Suprapubic skin (tissue), 4 donors: ENCODE data around the gene OR4B1. TPM values are rescaled to one million over a fixed set of nuclear protein-coding genes. Genes with fewer than 3 reads are reported as not detected.

Source experiments
- DNase-seq, 2 donors: peaks; one replicate each; pipeline ENCODE4 v3.0.0-alpha.2; 2019; ENCODE audit warnings: low spot score in 2 of 2
- H3K27ac ChIP-seq: fragments of 200-600 bp; sonication (generic); one replicate; pipeline ENCODE4 v1.5.1; 2019
- H3K27me3 ChIP-seq: fragments of 200-600 bp; sonication (generic); one replicate; pipeline ENCODE4 v1.5.1; 2019
- H3K36me3 ChIP-seq: fragments of 200-600 bp; sonication (generic); one replicate; pipeline ENCODE4 v1.5.1; 2019
- H3K4me1 ChIP-seq: fragments of 200-600 bp; sonication (generic); one replicate; pipeline ENCODE4 v1.5.1; 2019
- H3K4me3 ChIP-seq: fragments of 200-600 bp; sonication (generic); one replicate; pipeline ENCODE4 v1.5.1; 2019; ENCODE audit warnings: mild to moderate bottlenecking
- H3K9me3 ChIP-seq: fragments of 200-600 bp; sonication (generic); one replicate; pipeline ENCODE4 v1.5.1; 2019
- EP300 ChIP-seq: sonication (generic); formaldehyde crosslinking; IDR thresholded peaks from one replicate; pipeline ENCODE4 v1.6.1; 2017; ENCODE audit warnings: antibody characterized with exemption
- POLR2A ChIP-seq, 2 donors: fragments of 450-650 bp; IDR thresholded peaks; one replicate each; pipeline ENCODE4 v1.6.1; 2017; ENCODE audit warnings: antibody characterized with exemption in 2 of 2, mild to moderate bottlenecking in 2 of 2, moderate library complexity in 2 of 2
- POLR2AphosphoS5 ChIP-seq, 3 donors: sonication (generic); formaldehyde crosslinking; IDR thresholded peaks; one replicate each; pipeline ENCODE4 v1.6.1; 2017; ENCODE audit warnings: antibody characterized with exemption in 3 of 3
- WGBS: methylation state at CpG from one replicate; pipeline ENCODE4 v1.1.5; 2018; 5-methylcytosine and 5-hydroxymethylcytosine counted together
- total RNA-seq, 4 donors: library from RNA; depleted of rRNA; stranded (reverse); fragments of >200 nt; gene quantifications; one replicate each; pipeline ENCODE4 v1.1.0, GENCODE V29; 2016
- TF ChIP-seq, protein P1 (sequence below), 2 donors: fragments of 200-600 bp in 1 of 2; fragments of 450-650 bp in 1 of 2; sonication (generic) in 1 of 2; IDR thresholded peaks; one replicate each; pipeline ENCODE4 v1.5.1; 2016 to 2019; ENCODE audit warnings: antibody characterized with exemption in 2 of 2, mild to moderate bottlenecking in 1 of 2, moderate library complexity in 1 of 2

OR4B1 gene, protein sequence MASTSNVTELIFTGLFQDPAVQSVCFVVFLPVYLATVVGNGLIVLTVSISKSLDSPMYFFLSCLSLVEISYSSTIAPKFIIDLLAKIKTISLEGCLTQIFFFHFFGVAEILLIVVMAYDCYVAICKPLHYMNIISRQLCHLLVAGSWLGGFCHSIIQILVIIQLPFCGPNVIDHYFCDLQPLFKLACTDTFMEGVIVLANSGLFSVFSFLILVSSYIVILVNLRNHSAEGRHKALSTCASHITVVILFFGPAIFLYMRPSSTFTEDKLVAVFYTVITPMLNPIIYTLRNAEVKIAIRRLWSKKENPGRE
- total RNA-seq: not detected

DNA sequence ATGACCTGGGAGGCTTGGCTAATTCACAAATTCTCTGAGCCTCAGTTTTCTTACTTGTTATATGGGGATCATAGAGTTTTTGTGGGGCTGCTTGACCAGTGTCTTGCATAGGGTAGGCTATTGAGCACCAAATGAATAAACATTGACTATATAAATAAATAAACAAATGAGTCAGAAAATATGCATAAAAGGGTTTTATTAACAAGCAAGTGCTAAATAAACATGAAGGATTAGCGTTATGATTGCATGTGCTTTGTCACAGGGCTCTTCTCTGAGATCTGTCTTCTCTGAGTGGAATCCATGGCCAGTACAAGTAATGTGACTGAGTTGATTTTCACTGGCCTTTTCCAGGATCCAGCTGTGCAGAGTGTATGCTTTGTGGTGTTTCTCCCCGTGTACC, at the start of gene OR4B1:
TSS of gene OR4B1 (plus strand) at position 301 of the 400 bp plus-strand sequence. CDS start at position 301, 0 bp downstream.
- WGBS: 82% methylated on average over 2 of the region's 2 CpGs
- TF ChIP-seq POLR2A (IDR thresholded peaks at IDR 0.05) (no peak), POLR2AphosphoS5 (IDR thresholded peaks at IDR 0.05) (no peak), EP300 (no peak)
- TF ChIP-seq, protein P1, sequence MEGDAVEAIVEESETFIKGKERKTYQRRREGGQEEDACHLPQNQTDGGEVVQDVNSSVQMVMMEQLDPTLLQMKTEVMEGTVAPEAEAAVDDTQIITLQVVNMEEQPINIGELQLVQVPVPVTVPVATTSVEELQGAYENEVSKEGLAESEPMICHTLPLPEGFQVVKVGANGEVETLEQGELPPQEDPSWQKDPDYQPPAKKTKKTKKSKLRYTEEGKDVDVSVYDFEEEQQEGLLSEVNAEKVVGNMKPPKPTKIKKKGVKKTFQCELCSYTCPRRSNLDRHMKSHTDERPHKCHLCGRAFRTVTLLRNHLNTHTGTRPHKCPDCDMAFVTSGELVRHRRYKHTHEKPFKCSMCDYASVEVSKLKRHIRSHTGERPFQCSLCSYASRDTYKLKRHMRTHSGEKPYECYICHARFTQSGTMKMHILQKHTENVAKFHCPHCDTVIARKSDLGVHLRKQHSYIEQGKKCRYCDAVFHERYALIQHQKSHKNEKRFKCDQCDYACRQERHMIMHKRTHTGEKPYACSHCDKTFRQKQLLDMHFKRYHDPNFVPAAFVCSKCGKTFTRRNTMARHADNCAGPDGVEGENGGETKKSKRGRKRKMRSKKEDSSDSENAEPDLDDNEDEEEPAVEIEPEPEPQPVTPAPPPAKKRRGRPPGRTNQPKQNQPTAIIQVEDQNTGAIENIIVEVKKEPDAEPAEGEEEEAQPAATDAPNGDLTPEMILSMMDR (IDR thresholded peaks at IDR 0.05): no peak

DNA sequence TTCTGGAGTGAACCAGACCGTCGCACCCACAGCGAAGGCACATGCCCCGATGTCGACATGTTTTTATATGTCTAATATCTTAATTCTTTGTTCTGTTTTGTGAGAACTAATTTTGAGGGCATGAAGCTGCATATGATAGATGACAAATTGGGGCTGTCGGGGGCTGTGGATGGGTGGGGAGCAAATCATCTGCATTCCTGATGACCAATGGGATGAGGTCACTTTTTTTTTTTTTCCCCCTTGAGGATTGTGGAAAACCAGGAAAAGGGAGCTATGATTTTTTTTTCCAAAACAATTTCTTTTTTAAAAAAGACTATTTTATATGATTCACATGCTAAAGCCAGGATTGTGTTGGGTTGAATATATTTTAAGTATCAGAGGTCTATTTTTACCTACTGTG, 49.2 kb upstream of the OR4B1 start:
- H3K27ac ChIP-seq: no peak overlapping the region
- H3K4me3 ChIP-seq: no peak overlapping the region
- DNase-seq: no peak
- 91% methylated on average over 6 of the region's 6 CpGs for WGBS
- H3K36me3 ChIP-seq: peaks cover 5% of the 10 kb centered on the region
- no peaks in the 10 kb centered on the region for H3K27me3 ChIP-seq
- no peaks in the 10 kb centered on the region for H3K9me3 ChIP-seq
- TF ChIP-seq POLR2A (IDR thresholded peaks at IDR 0.05) (no peak), POLR2AphosphoS5 (IDR thresholded peaks at IDR 0.05) (no peak), EP300 (no peak)
- TF ChIP-seq, protein P1 (IDR thresholded peaks at IDR 0.05): no peak
- peaks cover 5% of the 10 kb centered on the region for H3K4me1 ChIP-seq

More for the DNA sequence above, at the start of gene OR4B1:
- Histone ChIP-seq H3K27ac (no peak within 1 kb of the TSS), H3K9me3 (no peaks in the 10 kb centered on the region), H3K27me3 (no peaks in the 10 kb centered on the region), H3K4me1 (no peaks in the 10 kb centered on the region), H3K4me3 (no peak within 1 kb of the TSS), H3K36me3 (no peaks in the 10 kb centered on the region)
- DNase-seq: no peak

DNA sequence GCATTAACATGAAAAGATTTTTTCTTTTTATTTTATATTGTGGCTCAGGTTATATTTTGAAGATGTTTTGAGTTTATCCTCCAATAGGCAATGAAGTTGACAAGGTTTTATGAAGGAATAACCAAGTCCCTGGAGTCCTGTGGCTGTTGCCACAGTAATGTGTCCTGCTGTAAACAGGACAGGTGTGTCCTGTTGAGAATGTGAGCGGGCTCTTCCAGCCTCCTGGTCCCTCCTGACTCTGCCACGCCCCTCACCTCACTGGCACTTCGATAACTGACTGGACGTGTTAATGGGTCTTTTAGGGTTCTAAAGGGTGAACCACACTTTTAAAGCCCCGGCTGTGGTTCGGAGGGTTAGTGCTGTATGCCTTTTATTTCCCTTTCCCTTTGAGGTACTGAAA, 47.8 kb upstream of the OR4B1 start:
- Histone ChIP-seq H3K4me1 (peaks cover 5% of the 10 kb centered on the region), H3K4me3 (no peak overlapping the region)
- 93% methylated on average over 6 of the region's 6 CpGs for WGBS

DNA sequence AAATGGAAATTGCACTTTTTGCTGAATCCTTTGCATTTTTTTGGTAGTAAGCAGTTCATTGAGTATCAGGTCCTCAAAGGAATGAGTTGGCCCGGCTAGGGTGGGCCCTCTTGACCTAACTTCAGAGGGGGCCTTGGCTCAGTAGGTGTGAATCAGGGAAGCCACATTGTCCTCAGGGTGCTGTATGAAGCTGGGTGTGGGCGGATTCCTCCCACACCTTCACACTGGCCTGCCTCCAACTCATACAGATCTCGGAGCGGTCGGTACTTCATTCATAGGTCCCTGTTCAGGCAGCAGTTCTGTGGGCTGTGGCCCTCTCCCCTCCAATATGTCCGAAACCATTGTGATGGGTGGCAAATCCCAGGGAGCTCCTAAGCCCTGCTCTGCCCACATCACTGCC, 47.4 kb upstream of the OR4B1 start:
- H3K9me3 ChIP-seq: no peaks in the 10 kb centered on the region
- H3K36me3 ChIP-seq: peaks cover 2% of the 10 kb centered on the region
- H3K27ac ChIP-seq: no peak overlapping the region
- TF ChIP-seq, protein P1 (IDR thresholded peaks at IDR 0.05): no peak
- TF ChIP-seq EP300 (no peak), POLR2A (IDR thresholded peaks at IDR 0.05) (no peak), POLR2AphosphoS5 (IDR thresholded peaks at IDR 0.05) (no peak)
- H3K4me1 ChIP-seq: peaks cover 5% of the 10 kb centered on the region
- no peak overlapping the region for H3K4me3 ChIP-seq
- WGBS: 63% methylated on average over 6 of the region's 6 CpGs
- H3K27me3 ChIP-seq: no peaks in the 10 kb centered on the region
- DNase-seq: no peak

More for the DNA sequence above, 47.8 kb upstream of the OR4B1 start:
- no peak overlapping the region for H3K27ac ChIP-seq
- no peaks in the 10 kb centered on the region for H3K27me3 ChIP-seq
- peaks cover 5% of the 10 kb centered on the region for H3K36me3 ChIP-seq
- DNase-seq: no peak
- no peak for TF ChIP-seq EP300
- TF ChIP-seq POLR2A (IDR thresholded peaks at IDR 0.05): no peak
- TF ChIP-seq POLR2AphosphoS5 (IDR thresholded peaks at IDR 0.05): no peak
- TF ChIP-seq, protein P1 (IDR thresholded peaks at IDR 0.05): no peak
- H3K9me3 ChIP-seq: no peaks in the 10 kb centered on the region

DNA sequence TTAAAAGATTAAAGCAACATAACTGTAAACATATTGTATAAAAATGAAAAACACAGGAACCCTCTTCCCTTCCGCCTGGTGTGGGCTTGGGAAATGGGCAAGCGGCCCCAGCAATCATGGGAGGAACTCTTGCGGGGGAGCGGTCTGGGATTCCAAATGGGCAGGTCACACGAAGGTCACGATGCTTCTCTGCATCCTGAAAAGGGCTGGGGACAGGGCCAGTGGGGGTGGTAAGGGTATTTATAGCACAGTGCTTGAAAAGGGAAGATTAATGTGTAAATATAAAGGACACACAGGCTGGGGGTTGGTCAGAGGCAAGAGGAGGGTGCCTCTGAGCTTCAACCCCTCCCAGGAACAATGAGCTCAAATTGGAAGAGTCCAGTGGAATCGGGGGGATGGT, 46.9 kb upstream of the OR4B1 start:
- peaks cover 5% of the 10 kb centered on the region for H3K4me1 ChIP-seq
- H3K27ac ChIP-seq: no peak overlapping the region
- H3K27me3 ChIP-seq: no peaks in the 10 kb centered on the region
- WGBS: 78% methylated on average over 7 of the region's 7 CpGs
- H3K4me3 ChIP-seq: no peak overlapping the region
- DNase-seq: no peak
- TF ChIP-seq POLR2AphosphoS5 (IDR thresholded peaks at IDR 0.05): no peak
- no peaks in the 10 kb centered on the region for H3K9me3 ChIP-seq
- peaks cover 2% of the 10 kb centered on the region for H3K36me3 ChIP-seq
